Activated naive CD8-positive, alpha-beta T cell (primary cell): ENCODE results near the gene TRIM67.
A peak's percentile ranks its signal among the peaks of the same experiment; 100 is the strongest.

Experiments used
- H3K27ac Mint-ChIP-seq: one replicate; pipeline ENCODE4 v1.8.0; 2021; ENCODE audit warnings: mixed read lengths
- H3K27me3 Mint-ChIP-seq: one replicate; pipeline ENCODE4 v1.8.0; 2021; ENCODE audit warnings: mixed read lengths
- H3K36me3 Mint-ChIP-seq: one replicate; pipeline ENCODE4 v1.8.0; 2021; ENCODE audit warnings: mixed read lengths
- H3K4me1 Mint-ChIP-seq: one replicate; pipeline ENCODE4 v1.8.0; 2021; ENCODE audit warnings: low read depth, mixed read lengths
- H3K4me3 Mint-ChIP-seq: one replicate; pipeline ENCODE4 v1.8.0; 2021; ENCODE audit warnings: mild to moderate bottlenecking, mixed read lengths
- H3K9me3 Mint-ChIP-seq: one replicate; pipeline ENCODE4 v1.8.0; 2021; ENCODE audit warnings: low read depth, mixed read lengths

Gene TRIM67

DNA sequence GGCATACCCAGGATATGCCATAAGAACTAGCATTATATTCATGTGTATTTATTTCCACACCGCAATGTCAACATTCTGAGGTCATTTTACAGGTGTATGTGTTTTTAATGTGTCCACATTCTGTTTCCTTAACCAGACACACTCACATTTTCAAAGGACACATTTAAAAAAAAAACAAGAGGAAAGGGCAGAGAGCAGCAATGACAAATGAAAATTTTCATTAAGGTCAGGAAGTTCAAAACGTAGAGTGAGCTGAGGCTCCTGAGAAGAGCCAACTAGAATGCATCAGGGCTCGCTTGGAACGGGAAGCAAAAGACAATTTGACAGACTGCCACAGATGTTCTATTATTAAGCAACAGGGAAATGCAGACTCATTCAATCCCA is 74.3 kb downstream of the TRIM67 start:
- peaks cover 61% of the 10 kb centered on the region for H3K4me1 Mint-ChIP-seq
- H3K36me3 Mint-ChIP-seq, result peaks cover 21% of the 10 kb centered on the region
- no peak overlapping the region for H3K4me3 Mint-ChIP-seq
- H3K27ac Mint-ChIP-seq, result no peak overlapping the region
- H3K27me3 Mint-ChIP-seq, result no peaks in the 10 kb centered on the region
- H3K9me3 Mint-ChIP-seq, result no peaks in the 10 kb centered on the region

DNA sequence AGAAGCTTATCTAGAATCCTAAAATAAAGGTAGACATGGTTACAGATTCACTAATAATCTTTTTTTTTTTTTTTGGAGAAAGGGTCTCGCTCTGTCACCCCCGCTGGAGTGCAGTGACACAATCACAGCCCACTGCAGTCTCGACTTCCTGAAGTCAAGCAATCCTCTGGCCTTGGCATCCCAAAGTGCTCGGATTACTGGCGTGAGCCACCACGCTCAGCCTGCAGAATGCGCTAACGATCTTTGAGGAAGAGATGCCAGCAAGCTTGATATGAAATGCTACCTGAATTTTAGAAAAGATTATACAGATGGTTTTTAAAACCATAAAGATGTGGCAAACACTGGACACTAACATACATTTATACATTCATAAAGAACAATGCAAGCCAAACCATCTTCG is 75.1 kb downstream of the TRIM67 start:
- Mint-ChIP-seq H3K27me3 (no peaks in the 10 kb centered on the region), H3K4me3 (peak overlapping the region; percentile 30), H3K27ac (no peak overlapping the region), H3K4me1 (peaks cover 60% of the 10 kb centered on the region), H3K36me3 (peaks cover 21% of the 10 kb centered on the region), H3K9me3 (no peaks in the 10 kb centered on the region)

DNA sequence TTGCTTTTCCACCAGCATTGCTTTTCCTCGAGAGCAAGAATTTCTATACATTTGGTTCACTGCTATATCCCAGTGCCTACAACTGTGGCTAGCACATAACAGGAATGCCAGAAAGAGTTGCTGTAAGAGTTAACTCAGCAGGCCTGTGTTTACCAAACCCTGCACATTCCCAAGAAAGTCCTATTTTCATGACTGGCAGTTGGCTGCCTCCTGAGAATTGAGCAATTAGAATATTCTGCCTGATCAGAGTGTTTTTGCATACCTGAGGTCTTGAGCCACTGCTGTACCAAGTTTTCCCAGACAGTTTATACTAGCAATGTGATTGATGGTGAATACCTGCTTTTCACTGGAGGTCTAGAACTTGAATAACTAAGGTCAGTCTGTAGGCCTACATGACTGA is 76.4 kb downstream of the TRIM67 start:
- Mint-ChIP-seq H3K9me3 (no peaks in the 10 kb centered on the region), H3K27ac (no peak overlapping the region), H3K4me1 (peaks cover 66% of the 10 kb centered on the region), H3K4me3 (peak overlapping the region; percentile 30), H3K36me3 (peaks cover 23% of the 10 kb centered on the region), H3K27me3 (no peaks in the 10 kb centered on the region)

DNA sequence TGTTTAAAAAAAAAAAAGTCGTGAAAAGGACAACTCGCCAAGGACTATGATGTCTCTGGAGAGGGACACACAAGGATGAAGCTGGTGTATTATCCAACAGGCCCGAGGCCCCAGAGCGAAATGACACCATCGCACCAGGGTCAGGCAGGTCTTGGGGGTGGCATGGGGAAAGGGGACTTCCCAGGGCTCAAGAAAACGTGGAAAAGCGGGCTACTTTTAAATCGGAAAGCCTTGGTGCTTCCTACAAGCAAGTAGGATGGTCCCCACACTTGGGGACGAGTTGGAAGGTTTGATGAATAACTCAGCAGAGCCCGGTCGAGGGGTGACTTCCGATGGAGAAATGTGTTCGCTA is 78.6 kb downstream of the TRIM67 start:
- Mint-ChIP-seq H3K27me3 (no peaks in the 10 kb centered on the region), H3K27ac (peak overlapping the region; percentile 96), H3K36me3 (peaks cover 23% of the 10 kb centered on the region), H3K9me3 (no peaks in the 10 kb centered on the region), H3K4me1 (peaks cover 64% of the 10 kb centered on the region), H3K4me3 (peak overlapping the region; percentile 99)

GRCh38 chr1:231240883-231241735 is 79.3 kb downstream of the TRIM67 start, which contains the start of gene GNPAT:
Gene GNPAT, plus strand, starts transcription at chr1:231241212. Its CDS starts 167 bp downstream, at chr1:231241379.
- Mint-ChIP-seq H3K27me3 (no peaks in the 10 kb centered on the region), H3K36me3 (peaks cover 23% of the 10 kb centered on the region), H3K9me3 (no peaks in the 10 kb centered on the region), H3K27ac (peak within 1 kb of the TSS; percentile 96), H3K4me3 (peak within 1 kb of the TSS; percentile 99), H3K4me1 (peaks cover 63% of the 10 kb centered on the region)

DNA sequence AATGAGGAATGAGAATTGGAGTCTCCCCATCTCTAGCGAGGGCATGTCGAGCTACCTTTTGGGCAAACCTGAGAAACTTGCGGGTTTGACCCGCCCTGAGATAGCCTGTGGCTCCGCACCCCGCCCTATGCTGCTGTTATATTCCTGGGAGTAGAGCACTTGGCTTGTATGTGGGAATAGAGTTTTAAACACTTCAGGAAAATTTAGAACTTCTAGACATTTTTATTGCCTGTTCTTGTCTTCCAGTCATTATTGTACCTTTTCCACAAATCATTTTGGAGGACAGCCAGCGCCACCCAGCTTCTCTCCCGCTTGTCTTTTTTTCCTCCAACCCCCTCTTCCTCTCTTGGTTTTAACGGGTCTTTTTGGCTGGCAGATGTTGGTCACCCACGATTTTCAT is 79.9 kb downstream of the TRIM67 start:
- peaks cover 61% of the 10 kb centered on the region for H3K4me1 Mint-ChIP-seq
- H3K4me3 Mint-ChIP-seq, result peak overlapping the region; percentile 99
- peak overlapping the region; percentile 96 for H3K27ac Mint-ChIP-seq
- H3K36me3 Mint-ChIP-seq, result peaks cover 20% of the 10 kb centered on the region
- H3K27me3 Mint-ChIP-seq, result no peaks in the 10 kb centered on the region
- H3K9me3 Mint-ChIP-seq, result no peaks in the 10 kb centered on the region

GRCh38 chr1:231242516-231243198 is 80.8 kb downstream of the TRIM67 start:
- H3K4me3 Mint-ChIP-seq, result peak overlapping the region; percentile 99
- peaks cover 15% of the 10 kb centered on the region for H3K36me3 Mint-ChIP-seq
- H3K27me3 Mint-ChIP-seq, result no peaks in the 10 kb centered on the region
- peaks cover 59% of the 10 kb centered on the region for H3K4me1 Mint-ChIP-seq
- no peaks in the 10 kb centered on the region for H3K9me3 Mint-ChIP-seq
- H3K27ac Mint-ChIP-seq, result peak overlapping the region; percentile 96

DNA sequence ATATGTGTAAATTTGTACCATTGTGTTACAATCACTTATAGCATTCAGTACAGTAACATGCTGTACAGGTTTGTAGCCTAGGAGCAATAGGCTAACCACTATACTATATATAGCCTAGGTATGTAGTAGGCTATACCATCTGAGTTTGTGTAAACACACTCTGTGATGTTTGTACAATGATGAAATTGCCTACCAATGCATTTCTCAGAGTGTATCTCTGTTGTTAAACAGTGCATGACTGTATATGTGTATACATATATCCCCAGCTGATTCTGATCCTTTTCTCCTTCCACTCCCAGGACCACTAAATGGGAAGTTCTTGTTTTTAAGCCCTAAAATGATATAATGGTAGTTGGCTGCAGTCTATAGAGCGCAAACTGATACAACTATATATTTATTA is 86.9 kb downstream of the TRIM67 start:
- Mint-ChIP-seq H3K4me1 (peaks cover 27% of the 10 kb centered on the region), H3K36me3 (peaks cover 11% of the 10 kb centered on the region), H3K27me3 (no peaks in the 10 kb centered on the region), H3K9me3 (no peaks in the 10 kb centered on the region), H3K4me3 (no peak overlapping the region), H3K27ac (no peak overlapping the region)

- peaks cover 2% of the 10 kb centered on the region for H3K9me3 Mint-ChIP-seq
- no peak overlapping the region for H3K4me3 Mint-ChIP-seq
- H3K27ac Mint-ChIP-seq, result no peak overlapping the region
- peaks cover 25% of the 10 kb centered on the region for H3K36me3 Mint-ChIP-seq
- peaks cover 13% of the 10 kb centered on the region for H3K4me1 Mint-ChIP-seq
- no peaks in the 10 kb centered on the region for H3K27me3 Mint-ChIP-seq
Measured at GRCh38 chr1:231252336-231252735, 90.5 kb downstream of the TRIM67 start.

DNA sequence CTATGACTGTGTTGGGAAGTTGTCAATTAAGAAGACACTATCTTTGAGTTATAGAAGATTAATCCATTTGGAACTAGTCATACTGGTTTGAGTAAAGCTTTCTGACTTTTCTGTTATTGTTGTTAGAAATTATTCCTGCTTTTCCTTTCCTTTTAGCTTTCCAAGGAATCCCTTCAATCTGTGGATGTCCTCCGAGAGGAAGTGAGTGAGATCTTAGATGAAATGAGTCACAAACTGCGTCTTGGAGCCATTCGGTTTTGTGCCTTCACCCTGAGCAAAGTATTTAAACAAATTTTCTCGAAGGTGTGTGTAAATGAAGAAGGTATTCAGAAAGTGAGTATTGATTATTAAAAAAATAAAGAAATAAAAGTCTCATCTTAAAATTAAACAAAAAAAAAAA is 98.5 kb downstream of the TRIM67 start:
- Mint-ChIP-seq H3K4me3 (no peak overlapping the region), H3K27ac (no peak overlapping the region), H3K27me3 (no peaks in the 10 kb centered on the region), H3K4me1 (no peaks in the 10 kb centered on the region), H3K36me3 (peaks cover 26% of the 10 kb centered on the region), H3K9me3 (peaks cover 7% of the 10 kb centered on the region)

DNA sequence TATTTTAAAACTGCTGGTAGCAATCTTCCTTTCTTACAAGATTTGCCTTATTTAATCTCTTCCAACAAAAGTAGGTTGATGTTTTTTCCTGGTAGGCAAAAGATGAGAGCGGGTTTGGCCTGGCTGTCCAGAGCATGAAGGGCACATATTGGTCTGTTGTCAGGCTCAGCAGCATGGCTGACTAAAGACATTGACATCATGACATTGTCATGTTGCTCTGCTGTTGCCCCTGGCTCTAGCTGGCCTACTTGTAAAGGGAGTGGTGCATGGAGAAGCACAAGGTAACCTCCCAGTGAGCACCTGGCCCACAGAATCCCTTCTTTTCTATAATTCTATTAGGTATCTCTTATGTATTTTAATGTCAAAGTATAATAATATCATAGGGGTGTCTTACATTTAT is 102.8 kb downstream of the TRIM67 start:
- Mint-ChIP-seq H3K36me3 (peaks cover 14% of the 10 kb centered on the region), H3K27ac (no peak overlapping the region), H3K4me3 (no peak overlapping the region), H3K4me1 (no peaks in the 10 kb centered on the region), H3K9me3 (no peaks in the 10 kb centered on the region), H3K27me3 (no peaks in the 10 kb centered on the region)

DNA sequence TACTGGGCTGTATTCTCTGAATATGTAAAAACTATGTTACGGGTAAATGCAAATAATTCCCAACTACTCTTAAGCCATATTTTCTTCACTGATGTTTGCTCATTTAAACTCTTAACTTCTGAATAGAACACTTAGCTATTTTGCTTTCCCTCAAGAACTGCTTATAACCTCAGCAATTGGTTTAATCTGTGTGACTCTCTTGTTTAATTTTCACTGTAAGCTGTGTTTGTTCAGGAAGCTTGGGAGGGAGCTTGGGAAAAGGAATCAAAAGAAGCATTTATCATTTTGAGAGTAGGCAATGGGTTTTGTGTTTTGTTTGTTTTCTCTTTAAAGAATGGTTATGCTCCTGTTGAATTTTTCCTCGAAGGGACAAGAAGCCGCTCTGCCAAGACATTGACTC is 103.5 kb downstream of the TRIM67 start:
- Mint-ChIP-seq H3K9me3 (no peaks in the 10 kb centered on the region), H3K4me3 (no peak overlapping the region), H3K36me3 (peaks cover 17% of the 10 kb centered on the region), H3K27ac (no peak overlapping the region), H3K27me3 (no peaks in the 10 kb centered on the region), H3K4me1 (no peaks in the 10 kb centered on the region)

- Mint-ChIP-seq H3K4me3 (no peak overlapping the region), H3K4me1 (no peaks in the 10 kb centered on the region), H3K27ac (no peak overlapping the region), H3K36me3 (peaks cover 20% of the 10 kb centered on the region), H3K27me3 (no peaks in the 10 kb centered on the region), H3K9me3 (no peaks in the 10 kb centered on the region)
Measured at GRCh38 chr1:231266811-231267322, 105.0 kb downstream of the TRIM67 start.
